ENCODE measurements around the gene EPYC. TPM values are rescaled to one million over a fixed set of nuclear protein-coding genes. Genes with fewer than 3 reads are reported as not detected.

The EPYC gene
- total RNA-seq, 1 experiment from 2014 or later: not detected

DNA sequence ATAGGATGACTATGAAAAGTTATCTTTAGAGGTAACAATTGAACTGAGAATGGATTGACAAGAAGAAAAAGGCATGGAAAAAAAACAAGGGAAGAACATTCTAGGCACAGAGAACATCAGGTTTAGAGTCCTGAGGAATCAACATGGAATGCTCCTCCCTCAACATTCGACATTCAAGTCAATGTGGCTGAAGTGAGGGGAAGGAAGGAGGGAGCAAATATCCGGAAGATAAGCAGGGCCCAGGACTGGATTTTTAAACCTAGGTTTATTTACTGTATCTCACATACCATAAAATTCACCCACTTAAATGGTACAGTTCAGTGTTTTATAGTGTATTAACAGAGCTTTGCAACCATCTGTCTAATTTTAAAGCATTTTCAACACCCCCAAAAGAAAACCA lies 40.2 kb downstream of the EPYC start:
- no peak overlapping the region for H3K4me3 ChIP-seq
- no peaks in the 10 kb centered on the region for H3K79me2 ChIP-seq (ENCODE audit: low read depth)
- no peak overlapping the region for H3K27ac ChIP-seq
- H3F3A ChIP-seq (ENCODE audit: insufficient read depth, low read depth): no peaks in the 10 kb centered on the region
- H3K4me1 ChIP-seq (replicated peaks; ENCODE audit: insufficient read depth): no peaks in the 10 kb centered on the region
- H3K9me2 ChIP-seq (ENCODE audit: insufficient read depth): no peaks in the 10 kb centered on the region
- no peaks in the 10 kb centered on the region for H3K9me3 ChIP-seq (ENCODE audit: insufficient read depth, low read depth)
- intact Hi-C loops (cut with micrococcal nuclease; ENCODE audit: unreplicated experiment): no loop called here
- H3K36me3 ChIP-seq (ENCODE audit: low read depth): no peaks in the 10 kb centered on the region
- TF ChIP-seq EZH2 (IDR thresholded peaks at IDR 0.05; ENCODE audit: low read depth): no peak
- TF ChIP-seq, protein P1, sequence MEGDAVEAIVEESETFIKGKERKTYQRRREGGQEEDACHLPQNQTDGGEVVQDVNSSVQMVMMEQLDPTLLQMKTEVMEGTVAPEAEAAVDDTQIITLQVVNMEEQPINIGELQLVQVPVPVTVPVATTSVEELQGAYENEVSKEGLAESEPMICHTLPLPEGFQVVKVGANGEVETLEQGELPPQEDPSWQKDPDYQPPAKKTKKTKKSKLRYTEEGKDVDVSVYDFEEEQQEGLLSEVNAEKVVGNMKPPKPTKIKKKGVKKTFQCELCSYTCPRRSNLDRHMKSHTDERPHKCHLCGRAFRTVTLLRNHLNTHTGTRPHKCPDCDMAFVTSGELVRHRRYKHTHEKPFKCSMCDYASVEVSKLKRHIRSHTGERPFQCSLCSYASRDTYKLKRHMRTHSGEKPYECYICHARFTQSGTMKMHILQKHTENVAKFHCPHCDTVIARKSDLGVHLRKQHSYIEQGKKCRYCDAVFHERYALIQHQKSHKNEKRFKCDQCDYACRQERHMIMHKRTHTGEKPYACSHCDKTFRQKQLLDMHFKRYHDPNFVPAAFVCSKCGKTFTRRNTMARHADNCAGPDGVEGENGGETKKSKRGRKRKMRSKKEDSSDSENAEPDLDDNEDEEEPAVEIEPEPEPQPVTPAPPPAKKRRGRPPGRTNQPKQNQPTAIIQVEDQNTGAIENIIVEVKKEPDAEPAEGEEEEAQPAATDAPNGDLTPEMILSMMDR (conservative IDR thresholded peaks at IDR 0.05): no peak
- ChIA-PET CTCF (no interaction called here), POLR2A (ENCODE audit: unreplicated experiment) (no interaction called here)
- no peaks in the 10 kb centered on the region for H3K27me3 ChIP-seq (ENCODE audit: insufficient read depth, low read depth)
- no TSS peak for BruUV-seq (replicated peaks)
- no peak overlapping the region for H2AFZ ChIP-seq
- DNase-seq: no peak
- no peaks in the 10 kb centered on the region for H4K20me1 ChIP-seq (ENCODE audit: insufficient read depth)
- H3K4me2 ChIP-seq: no peak overlapping the region

DNA sequence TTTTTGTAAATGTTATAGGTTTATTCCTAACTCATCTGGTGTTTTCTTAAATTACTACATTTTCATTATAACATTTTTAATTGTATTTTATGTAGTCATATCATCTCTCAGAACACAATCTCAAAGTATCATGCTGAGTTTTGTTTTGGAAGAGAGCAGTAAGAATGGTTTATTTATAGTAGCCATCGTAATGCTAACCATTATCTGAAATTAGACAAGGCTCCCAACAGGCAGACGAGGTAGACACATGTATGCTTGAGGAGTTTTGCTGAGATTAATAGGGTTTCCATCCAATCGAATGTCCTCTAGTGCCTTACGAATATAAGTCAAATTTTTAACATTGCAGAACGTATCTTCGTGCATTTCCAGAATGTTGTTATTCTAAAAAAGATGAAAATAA lies 40.8 kb downstream of the EPYC start:
- POLR2A ChIA-PET (ENCODE audit: unreplicated experiment): no interaction called here
- Histone ChIP-seq H3F3A (ENCODE audit: insufficient read depth, low read depth) (no peaks in the 10 kb centered on the region), H2AFZ (no peak overlapping the region), H4K20me1 (ENCODE audit: insufficient read depth) (no peaks in the 10 kb centered on the region), H3K9me2 (ENCODE audit: insufficient read depth) (no peaks in the 10 kb centered on the region), H3K27ac (no peak overlapping the region), H3K36me3 (ENCODE audit: low read depth) (no peaks in the 10 kb centered on the region), H3K9me3 (ENCODE audit: insufficient read depth, low read depth) (no peaks in the 10 kb centered on the region), H3K4me1 (replicated peaks; ENCODE audit: insufficient read depth) (no peaks in the 10 kb centered on the region), H3K79me2 (ENCODE audit: low read depth) (no peaks in the 10 kb centered on the region), H3K27me3 (ENCODE audit: insufficient read depth, low read depth) (no peaks in the 10 kb centered on the region), H3K4me3 (no peak overlapping the region), H3K4me2 (no peak overlapping the region)
- intact Hi-C loops (cut with micrococcal nuclease; ENCODE audit: unreplicated experiment): no loop called here
- CTCF ChIA-PET: no interaction called here
- BruUV-seq (replicated peaks): no TSS peak
- no peak for DNase-seq
- TF ChIP-seq, protein P1 (conservative IDR thresholded peaks at IDR 0.05): no peak
- no peak for TF ChIP-seq EZH2 (IDR thresholded peaks at IDR 0.05; ENCODE audit: low read depth)

DNA sequence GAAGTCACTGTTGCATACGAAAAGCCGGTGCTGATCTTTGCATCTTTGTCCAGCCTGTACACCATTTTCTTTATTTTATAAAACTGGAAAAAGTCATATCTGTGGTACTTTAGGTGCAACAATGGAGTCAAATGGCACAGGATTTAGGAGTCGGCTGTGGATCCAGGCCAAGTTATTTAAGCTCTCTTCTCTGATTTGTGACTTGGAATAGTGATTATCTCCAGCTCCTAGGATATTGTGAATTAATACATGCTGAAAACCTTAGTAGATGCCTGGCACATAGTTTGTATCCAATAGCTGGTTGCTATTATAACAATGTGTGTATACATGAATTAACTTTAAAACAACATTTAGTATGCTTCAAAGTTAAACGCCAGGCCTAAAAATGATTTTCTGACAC lies 43.6 kb downstream of the EPYC start:
- POLR2A ChIA-PET (ENCODE audit: unreplicated experiment): no interaction called here
- TF ChIP-seq EZH2 (IDR thresholded peaks at IDR 0.05; ENCODE audit: low read depth): no peak
- TF ChIP-seq, protein P1 (conservative IDR thresholded peaks at IDR 0.05): no peak

More for the DNA sequence above, 43.6 kb downstream of the EPYC start:
- Histone ChIP-seq H3K27ac (no peak overlapping the region), H3K36me3 (ENCODE audit: low read depth) (no peaks in the 10 kb centered on the region), H3K4me1 (replicated peaks; ENCODE audit: insufficient read depth) (no peaks in the 10 kb centered on the region), H3K4me2 (no peak overlapping the region), H3K9me3 (ENCODE audit: insufficient read depth, low read depth) (no peaks in the 10 kb centered on the region), H3F3A (ENCODE audit: insufficient read depth, low read depth) (no peaks in the 10 kb centered on the region), H3K79me2 (ENCODE audit: low read depth) (no peaks in the 10 kb centered on the region), H3K27me3 (ENCODE audit: insufficient read depth, low read depth) (no peaks in the 10 kb centered on the region), H4K20me1 (ENCODE audit: insufficient read depth) (no peaks in the 10 kb centered on the region), H3K9me2 (ENCODE audit: insufficient read depth) (no peaks in the 10 kb centered on the region), H2AFZ (no peak overlapping the region), H3K4me3 (no peak overlapping the region)
- no TSS peak for BruUV-seq (replicated peaks)
- no peak for DNase-seq
- intact Hi-C loops (cut with micrococcal nuclease; ENCODE audit: unreplicated experiment): no loop called here
- CTCF ChIA-PET: interaction anchor here (0.6 kb wide), 1 partner anchor 883 kb away, joined by 6 read pairs; no protein-coding TSS in a partner anchor
